SK-N-SH treated with all-trans-retinoic acid at 6 μM for 48 hours (cell line): ENCODE measurements around the gene AGR2.

Experiments used
- ATAC-seq: fragments of 200-7000 bp; cut with Tn5 transposase; 3 replicates; pipeline ENCODE4 v1.9.1; 2020; ENCODE audit warnings: mild to moderate bottlenecking, moderate library complexity
- ARNTL ChIP-seq: fragments of 450-650 bp; formaldehyde crosslinking; IDR thresholded peaks from 2 replicates; pipeline ENCODE4 v1.5.0; 2020; ENCODE audit warnings: low read depth, mild to moderate bottlenecking, moderate library complexity, borderline replicate concordance
- CSDC2 ChIP-seq: fragments of 250-450 bp; sonication (Bioruptor Pico); IDR thresholded peaks from 2 replicates; pipeline ENCODE4 v1.5.0; 2020; ENCODE audit warnings: mild to moderate bottlenecking, moderate library complexity
- ESRRG ChIP-seq: fragments of 250-450 bp; sonication (Bioruptor Pico); IDR thresholded peaks from 2 replicates; pipeline ENCODE4 v1.6.1; 2021; ENCODE audit warnings: mild to moderate bottlenecking
- OSR1 ChIP-seq: fragments of 250-450 bp; sonication (Bioruptor Pico); IDR thresholded peaks from 2 replicates; pipeline ENCODE4 v1.8.0; 2022; ENCODE audit warnings: moderate library complexity, mild to moderate bottlenecking, inconsistent platforms
- PPARA ChIP-seq: fragments of 250-450 bp; sonication (Bioruptor Pico); IDR thresholded peaks from 2 replicates; pipeline ENCODE4 v1.5.0; 2020; ENCODE audit warnings: mild to moderate bottlenecking, borderline replicate concordance
- RARB ChIP-seq: fragments of 250-450 bp; sonication (Bioruptor Pico); IDR thresholded peaks from 2 replicates; pipeline ENCODE4 v1.8.0; 2021; ENCODE audit warnings: mild to moderate bottlenecking, moderate library complexity
- SNAI2 ChIP-seq: fragments of 250-450 bp; sonication (Bioruptor Pico); IDR thresholded peaks from 2 replicates; pipeline ENCODE4 v1.5.0; 2020; ENCODE audit warnings: mild to moderate bottlenecking, moderate library complexity
- TCF4 ChIP-seq: fragments of 250-450 bp; sonication (Bioruptor Pico); IDR thresholded peaks from 2 replicates; pipeline ENCODE4 v1.8.0; 2021; ENCODE audit warnings: mild to moderate bottlenecking, moderate library complexity, borderline replicate concordance
- TOX ChIP-seq: fragments of 250-450 bp; sonication (Bioruptor Pico); IDR thresholded peaks from 2 replicates; pipeline ENCODE4 v1.8.0; 2021; ENCODE audit warnings: mild to moderate bottlenecking, moderate library complexity, borderline replicate concordance
- ZC3H10 ChIP-seq: fragments of 250-450 bp; sonication (Bioruptor Pico); IDR thresholded peaks from 2 replicates; pipeline ENCODE4 v1.5.1; 2021; ENCODE audit warnings: mild to moderate bottlenecking, moderate library complexity
- ZFP30 ChIP-seq: fragments of 450-650 bp; formaldehyde crosslinking; IDR thresholded peaks from 2 replicates; pipeline ENCODE4 v1.5.0; 2022; ENCODE audit warnings: mild to moderate bottlenecking, moderate library complexity
- ZNF565 ChIP-seq: fragments of 450-650 bp; formaldehyde crosslinking; conservative IDR thresholded peaks from 2 replicates; pipeline ENCODE4 v1.5.0; 2020; ENCODE audit warnings: low read depth, mild to moderate bottlenecking, moderate library complexity
- ZNF70 ChIP-seq: fragments of 450-650 bp; formaldehyde crosslinking; IDR thresholded peaks from 2 replicates; pipeline ENCODE4 v1.5.0; 2020; ENCODE audit warnings: mild to moderate bottlenecking, moderate library complexity
- ZNF8 ChIP-seq: fragments of 450-650 bp; formaldehyde crosslinking; IDR thresholded peaks from 2 replicates; pipeline ENCODE4 v1.5.0; 2020; ENCODE audit warnings: mild to moderate bottlenecking, moderate library complexity
- TF ChIP-seq, protein P1 (sequence below): fragments of 250-450 bp; sonication (Bioruptor Pico); IDR thresholded peaks from 2 replicates; pipeline ENCODE4 v1.5.1; 2020; ENCODE audit warnings: low read depth, mild to moderate bottlenecking, moderate library complexity
- TF ChIP-seq, protein P2 (sequence below): fragments of 250-450 bp; sonication (Bioruptor Pico); IDR thresholded peaks from 2 replicates; pipeline ENCODE4 v1.5.0; 2020; ENCODE audit warnings: mild to moderate bottlenecking, moderate library complexity
- TF ChIP-seq, protein P3 (sequence below): fragments of 250-450 bp; sonication (Bioruptor Pico); IDR thresholded peaks from 2 replicates; pipeline ENCODE4 v1.5.1; 2021; ENCODE audit warnings: mild to moderate bottlenecking, moderate library complexity
- TF ChIP-seq, protein P4 (sequence below): fragments of 250-450 bp; sonication (Bioruptor Pico); IDR thresholded peaks from 2 replicates; pipeline ENCODE4 v1.8.0; 2020; ENCODE audit warnings: mild to moderate bottlenecking, moderate library complexity, borderline replicate concordance
- TF ChIP-seq, protein P5 (sequence below): fragments of 250-450 bp; sonication (Bioruptor Pico); IDR thresholded peaks from 2 replicates; pipeline ENCODE4 v1.8.0; 2021; ENCODE audit warnings: low read depth, mild to moderate bottlenecking, moderate library complexity, borderline replicate concordance

Gene AGR2

DNA sequence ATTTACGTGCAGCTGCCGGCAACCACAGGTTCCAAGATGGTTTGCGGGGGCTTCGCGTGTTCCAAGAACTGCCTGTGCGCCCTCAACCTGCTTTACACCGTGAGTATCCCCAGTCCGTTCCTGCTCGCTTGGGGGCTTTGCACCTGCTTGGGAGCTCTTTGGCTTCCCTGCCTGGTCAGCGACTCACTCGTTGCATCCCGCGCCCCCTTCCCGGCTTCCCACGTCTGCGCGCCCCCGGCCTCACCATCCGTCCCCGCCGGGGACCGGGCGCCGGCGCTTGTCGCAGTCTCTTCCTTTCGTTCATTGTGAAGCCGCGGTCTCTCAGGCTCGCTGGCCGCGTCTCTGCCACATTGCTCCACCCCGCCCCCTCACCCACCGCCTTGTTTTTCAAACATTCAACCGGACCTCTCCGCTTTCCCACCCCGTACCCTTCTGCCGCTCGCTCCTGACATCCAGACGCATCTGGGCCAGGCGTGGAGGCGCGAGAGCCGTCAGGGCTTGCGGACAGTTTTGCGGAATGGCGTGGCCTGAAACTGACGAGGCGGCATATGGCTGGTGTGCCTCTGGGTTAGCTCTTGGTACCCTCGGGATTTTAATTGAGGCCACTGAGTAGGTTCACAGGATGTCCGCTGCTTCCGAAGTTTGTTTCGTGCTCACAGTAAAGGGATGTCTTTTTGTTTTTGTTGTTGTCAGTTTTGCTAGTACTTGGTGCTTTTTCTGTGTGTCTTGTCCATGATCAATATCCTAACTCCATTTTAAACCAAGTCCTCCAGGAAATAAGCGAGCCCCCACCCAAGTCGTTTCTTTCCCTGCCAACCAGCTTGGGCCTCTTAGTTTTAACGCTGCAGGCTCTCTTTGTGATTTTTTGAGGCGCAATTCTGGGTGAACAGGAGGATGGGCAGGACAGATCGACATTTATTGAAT, 50.6 kb downstream of the AGR2 start:
- ATAC-seq = peak; percentile 64

DNA sequence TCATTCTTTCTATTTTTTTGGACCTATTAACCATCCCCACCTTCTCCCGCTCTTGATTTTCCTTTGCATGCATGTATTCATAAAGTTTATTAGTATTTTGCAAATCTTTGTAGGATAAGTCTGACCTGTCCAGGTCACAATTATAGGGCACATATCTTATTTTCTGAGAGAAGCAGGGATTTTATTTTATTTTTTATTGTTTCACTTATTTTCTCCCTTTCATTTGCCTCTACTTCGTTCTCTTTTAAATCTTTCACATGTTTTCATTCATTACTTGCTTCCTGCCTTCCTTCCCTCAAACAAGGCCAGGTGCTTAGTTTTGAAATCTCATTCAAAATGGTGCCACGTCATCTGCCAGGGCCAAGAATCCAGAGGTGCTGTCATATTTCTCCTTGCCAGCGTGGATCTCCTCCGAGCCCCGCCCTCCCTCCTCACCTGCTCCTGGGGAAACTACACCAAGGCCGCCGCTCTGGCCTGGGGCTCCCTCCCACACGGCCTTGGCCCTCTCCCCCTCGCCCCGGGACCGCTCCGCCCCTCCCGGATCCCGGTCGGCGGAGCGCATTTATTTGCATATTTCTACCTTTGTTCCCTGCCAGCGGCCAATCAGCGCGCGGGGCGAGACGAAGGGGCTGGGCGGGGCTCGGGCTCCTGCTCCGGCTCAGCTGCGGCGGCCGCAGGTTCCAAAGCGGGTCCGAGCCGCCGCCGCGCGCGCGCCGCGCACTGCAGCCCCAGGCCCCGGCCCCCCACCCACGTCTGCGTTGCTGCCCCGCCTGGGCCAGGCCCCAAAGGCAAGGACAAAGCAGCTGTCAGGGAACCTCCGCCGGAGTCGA, 51.5 kb downstream of the AGR2 start, which contains the start of gene TSPAN13:
Gene TSPAN13, plus strand, starts transcription at position 654 of the 830 bp plus-strand sequence. CDS start 213 bp downstream, outside the sequence.
- ATAC-seq = peak; percentile 92
- TF ChIP-seq, protein P1, sequence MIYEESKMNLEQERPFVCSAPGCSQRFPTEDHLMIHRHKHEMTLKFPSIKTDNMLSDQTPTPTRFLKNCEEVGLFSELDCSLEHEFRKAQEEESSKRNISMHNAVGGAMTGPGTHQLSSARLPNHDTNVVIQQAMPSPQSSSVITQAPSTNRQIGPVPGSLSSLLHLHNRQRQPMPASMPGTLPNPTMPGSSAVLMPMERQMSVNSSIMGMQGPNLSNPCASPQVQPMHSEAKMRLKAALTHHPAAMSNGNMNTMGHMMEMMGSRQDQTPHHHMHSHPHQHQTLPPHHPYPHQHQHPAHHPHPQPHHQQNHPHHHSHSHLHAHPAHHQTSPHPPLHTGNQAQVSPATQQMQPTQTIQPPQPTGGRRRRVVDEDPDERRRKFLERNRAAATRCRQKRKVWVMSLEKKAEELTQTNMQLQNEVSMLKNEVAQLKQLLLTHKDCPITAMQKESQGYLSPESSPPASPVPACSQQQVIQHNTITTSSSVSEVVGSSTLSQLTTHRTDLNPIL (CRISPR knock-in tag) = no peak
- TF ChIP-seq, protein P2, sequence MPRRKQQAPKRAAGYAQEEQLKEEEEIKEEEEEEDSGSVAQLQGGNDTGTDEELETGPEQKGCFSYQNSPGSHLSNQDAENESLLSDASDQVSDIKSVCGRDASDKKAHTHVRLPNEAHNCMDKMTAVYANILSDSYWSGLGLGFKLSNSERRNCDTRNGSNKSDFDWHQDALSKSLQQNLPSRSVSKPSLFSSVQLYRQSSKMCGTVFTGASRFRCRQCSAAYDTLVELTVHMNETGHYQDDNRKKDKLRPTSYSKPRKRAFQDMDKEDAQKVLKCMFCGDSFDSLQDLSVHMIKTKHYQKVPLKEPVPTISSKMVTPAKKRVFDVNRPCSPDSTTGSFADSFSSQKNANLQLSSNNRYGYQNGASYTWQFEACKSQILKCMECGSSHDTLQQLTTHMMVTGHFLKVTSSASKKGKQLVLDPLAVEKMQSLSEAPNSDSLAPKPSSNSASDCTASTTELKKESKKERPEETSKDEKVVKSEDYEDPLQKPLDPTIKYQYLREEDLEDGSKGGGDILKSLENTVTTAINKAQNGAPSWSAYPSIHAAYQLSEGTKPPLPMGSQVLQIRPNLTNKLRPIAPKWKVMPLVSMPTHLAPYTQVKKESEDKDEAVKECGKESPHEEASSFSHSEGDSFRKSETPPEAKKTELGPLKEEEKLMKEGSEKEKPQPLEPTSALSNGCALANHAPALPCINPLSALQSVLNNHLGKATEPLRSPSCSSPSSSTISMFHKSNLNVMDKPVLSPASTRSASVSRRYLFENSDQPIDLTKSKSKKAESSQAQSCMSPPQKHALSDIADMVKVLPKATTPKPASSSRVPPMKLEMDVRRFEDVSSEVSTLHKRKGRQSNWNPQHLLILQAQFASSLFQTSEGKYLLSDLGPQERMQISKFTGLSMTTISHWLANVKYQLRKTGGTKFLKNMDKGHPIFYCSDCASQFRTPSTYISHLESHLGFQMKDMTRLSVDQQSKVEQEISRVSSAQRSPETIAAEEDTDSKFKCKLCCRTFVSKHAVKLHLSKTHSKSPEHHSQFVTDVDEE (CRISPR knock-in tag) = 0 out of 2 replicates have a peak, but pooled peaks have one; percentile 20

More for the DNA sequence above, 50.6 kb downstream of the AGR2 start:
- no peak for TF ChIP-seq ZC3H10 (CRISPR knock-in tag)
- peak; percentile 35; the same call in 1 of the 2 replicates for TF ChIP-seq TCF4 (CRISPR knock-in tag)
- TF ChIP-seq, all 23 proteins: peak for 1

DNA sequence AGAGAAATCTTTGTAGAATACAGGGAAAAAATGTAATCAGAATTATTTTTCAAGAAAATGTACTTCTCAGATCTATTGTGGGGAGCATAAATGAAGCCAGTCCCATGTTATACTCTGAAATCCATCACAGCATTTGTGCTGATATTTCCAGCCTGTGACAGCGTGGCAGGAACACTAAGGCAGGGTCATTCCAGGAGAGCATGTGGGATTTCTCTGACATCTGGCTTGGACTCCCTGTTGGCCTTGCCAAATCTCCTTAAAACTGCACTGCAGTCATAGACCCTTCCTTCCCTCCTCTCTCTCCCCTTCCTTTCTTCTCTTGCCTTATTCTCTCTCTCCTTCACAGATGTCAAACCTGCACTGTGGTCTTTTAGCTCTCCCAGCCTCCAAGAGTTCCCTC, 57.7 kb downstream of the AGR2 start:
- ATAC-seq = no peak
- TF ChIP-seq OSR1 (CRISPR knock-in tag) (no peak), ARNTL (CRISPR knock-in tag) (no peak), CSDC2 (CRISPR knock-in tag) (no peak), RARB (no peak), ZNF565 (CRISPR knock-in tag) (no peak), ZNF8 (CRISPR knock-in tag) (no peak), ESRRG (CRISPR knock-in tag) (no peak), PPARA (CRISPR knock-in tag) (no peak), TOX (no peak)
- TF ChIP-seq, protein P3, sequence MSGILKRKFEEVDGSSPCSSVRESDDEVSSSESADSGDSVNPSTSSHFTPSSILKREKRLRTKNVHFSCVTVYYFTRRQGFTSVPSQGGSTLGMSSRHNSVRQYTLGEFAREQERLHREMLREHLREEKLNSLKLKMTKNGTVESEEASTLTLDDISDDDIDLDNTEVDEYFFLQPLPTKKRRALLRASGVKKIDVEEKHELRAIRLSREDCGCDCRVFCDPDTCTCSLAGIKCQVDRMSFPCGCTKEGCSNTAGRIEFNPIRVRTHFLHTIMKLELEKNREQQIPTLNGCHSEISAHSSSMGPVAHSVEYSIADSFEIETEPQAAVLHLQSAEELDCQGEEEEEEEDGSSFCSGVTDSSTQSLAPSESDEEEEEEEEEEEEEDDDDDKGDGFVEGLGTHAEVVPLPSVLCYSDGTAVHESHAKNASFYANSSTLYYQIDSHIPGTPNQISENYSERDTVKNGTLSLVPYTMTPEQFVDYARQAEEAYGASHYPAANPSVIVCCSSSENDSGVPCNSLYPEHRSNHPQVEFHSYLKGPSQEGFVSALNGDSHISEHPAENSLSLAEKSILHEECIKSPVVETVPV (CRISPR knock-in tag) = no peak

DNA sequence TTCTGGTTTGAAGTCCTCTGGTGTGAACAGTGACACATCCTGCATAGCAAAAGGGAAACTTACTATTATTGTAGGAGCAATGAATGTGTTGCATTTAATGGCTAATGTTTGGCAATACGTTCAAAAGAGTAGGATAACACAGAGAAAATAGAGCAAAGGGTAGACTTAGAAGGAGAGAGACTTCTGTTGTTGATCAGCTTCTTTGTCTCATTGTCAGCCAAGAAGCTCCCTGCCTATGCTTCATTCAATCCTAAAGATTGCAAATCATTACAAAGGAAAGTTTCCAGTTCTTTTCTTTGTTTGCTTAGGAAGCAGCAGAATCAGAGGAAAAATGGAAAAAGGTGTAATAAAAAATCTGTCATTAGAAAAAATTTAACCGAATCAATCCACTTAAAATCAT, 59.2 kb downstream of the AGR2 start:
- TF ChIP-seq, protein P4, sequence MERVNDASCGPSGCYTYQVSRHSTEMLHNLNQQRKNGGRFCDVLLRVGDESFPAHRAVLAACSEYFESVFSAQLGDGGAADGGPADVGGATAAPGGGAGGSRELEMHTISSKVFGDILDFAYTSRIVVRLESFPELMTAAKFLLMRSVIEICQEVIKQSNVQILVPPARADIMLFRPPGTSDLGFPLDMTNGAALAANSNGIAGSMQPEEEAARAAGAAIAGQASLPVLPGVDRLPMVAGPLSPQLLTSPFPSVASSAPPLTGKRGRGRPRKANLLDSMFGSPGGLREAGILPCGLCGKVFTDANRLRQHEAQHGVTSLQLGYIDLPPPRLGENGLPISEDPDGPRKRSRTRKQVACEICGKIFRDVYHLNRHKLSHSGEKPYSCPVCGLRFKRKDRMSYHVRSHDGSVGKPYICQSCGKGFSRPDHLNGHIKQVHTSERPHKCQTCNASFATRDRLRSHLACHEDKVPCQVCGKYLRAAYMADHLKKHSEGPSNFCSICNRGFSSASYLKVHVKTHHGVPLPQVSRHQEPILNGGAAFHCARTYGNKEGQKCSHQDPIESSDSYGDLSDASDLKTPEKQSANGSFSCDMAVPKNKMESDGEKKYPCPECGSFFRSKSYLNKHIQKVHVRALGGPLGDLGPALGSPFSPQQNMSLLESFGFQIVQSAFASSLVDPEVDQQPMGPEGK (CRISPR knock-in tag) = no peak
- TF ChIP-seq, protein P5, sequence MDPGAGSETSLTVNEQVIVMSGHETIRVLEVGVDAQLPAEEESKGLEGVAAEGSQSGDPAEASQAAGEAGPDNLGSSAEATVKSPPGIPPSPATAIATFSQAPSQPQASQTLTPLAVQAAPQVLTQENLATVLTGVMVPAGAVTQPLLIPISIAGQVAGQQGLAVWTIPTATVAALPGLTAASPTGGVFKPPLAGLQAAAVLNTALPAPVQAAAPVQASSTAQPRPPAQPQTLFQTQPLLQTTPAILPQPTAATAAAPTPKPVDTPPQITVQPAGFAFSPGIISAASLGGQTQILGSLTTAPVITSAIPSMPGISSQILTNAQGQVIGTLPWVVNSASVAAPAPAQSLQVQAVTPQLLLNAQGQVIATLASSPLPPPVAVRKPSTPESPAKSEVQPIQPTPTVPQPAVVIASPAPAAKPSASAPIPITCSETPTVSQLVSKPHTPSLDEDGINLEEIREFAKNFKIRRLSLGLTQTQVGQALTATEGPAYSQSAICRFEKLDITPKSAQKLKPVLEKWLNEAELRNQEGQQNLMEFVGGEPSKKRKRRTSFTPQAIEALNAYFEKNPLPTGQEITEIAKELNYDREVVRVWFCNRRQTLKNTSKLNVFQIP (CRISPR knock-in tag) = no peak
- TF ChIP-seq TOX (no peak), TCF4 (CRISPR knock-in tag) (no peak), ARNTL (CRISPR knock-in tag) (no peak), PPARA (CRISPR knock-in tag) (no peak), CSDC2 (CRISPR knock-in tag) (no peak), SNAI2 (no peak), ZNF565 (CRISPR knock-in tag) (no peak), ZNF8 (CRISPR knock-in tag) (no peak), ZC3H10 (CRISPR knock-in tag) (no peak), ZNF70 (CRISPR knock-in tag) (no peak), ZFP30 (CRISPR knock-in tag) (no peak), RARB (no peak)
- TF ChIP-seq, protein P1 (CRISPR knock-in tag) = no peak
- TF ChIP-seq, protein P3 (CRISPR knock-in tag) = no peak

More for the DNA sequence above, 59.2 kb downstream of the AGR2 start:
- no peak for ATAC-seq
